DND-41 (cell line): ENCODE data around the gene NDUFA13.
A peak's percentile ranks its signal among the peaks of the same experiment; 100 is the strongest.

Experiments used
- ATAC-seq: fragments of 200-7000 bp; cut with Tn5 transposase; 3 replicates; pipeline ENCODE4 v1.9.1; 2021; ENCODE audit warnings: low read depth; ENCODE audit not compliant: insufficient read depth
- DNase-seq: peaks from one replicate; pipeline ENCODE4 v3.0.0-alpha.2; 2020
- H2AFZ ChIP-seq: 2 replicates; pipeline ENCODE4 v1.6.0; 2012; ENCODE audit warnings: low read depth, low read length
- H3K27ac ChIP-seq: 2 replicates; pipeline ENCODE4 v1.5.1; 2012; ENCODE audit warnings: low read length, inconsistent platforms
- H3K27me3 ChIP-seq: fragments of 200-600 bp; sonication (generic); 2 replicates; pipeline ENCODE4 v1.6.0; 2012; ENCODE audit warnings: low read length, mild to moderate bottlenecking, inconsistent platforms; ENCODE audit not compliant: insufficient read depth, poor library complexity
- H3K36me3 ChIP-seq: 2 replicates; pipeline ENCODE4 v1.5.1; 2012; ENCODE audit warnings: low read length, inconsistent platforms; ENCODE audit not compliant: insufficient read depth
- H3K4me1 ChIP-seq: 2 replicates; pipeline ENCODE4 v1.5.1; 2012; ENCODE audit warnings: mild to moderate bottlenecking, low read length; ENCODE audit not compliant: insufficient read depth
- H3K4me2 ChIP-seq: 2 replicates; pipeline ENCODE4 v1.6.0; 2012; ENCODE audit warnings: mild to moderate bottlenecking, moderate library complexity, low read length, inconsistent platforms; ENCODE audit not compliant: insufficient read depth
- H3K4me3 ChIP-seq, 2 experiments: fragments of 200-600 bp in 1 of 2; shearing (Covaris generic) in 1 of 2; 2 replicates each; pipeline ENCODE4 v1.5.1; 2012 to 2016; ENCODE audit warnings: inconsistent platforms in 2 of 2, low read length in 2 of 2, mild to moderate bottlenecking in 2 of 2, low read depth in 1 of 2, moderate library complexity in 1 of 2
- H3K79me2 ChIP-seq: 2 replicates; pipeline ENCODE4 v1.6.0; 2012; ENCODE audit warnings: low read length, inconsistent platforms; ENCODE audit not compliant: insufficient read depth
- H3K9ac ChIP-seq: 2 replicates; pipeline ENCODE4 v1.6.0; 2012; ENCODE audit warnings: low read depth, mild to moderate bottlenecking, inconsistent platforms, low read length, moderate library complexity
- H3K9me3 ChIP-seq: 2 replicates; pipeline ENCODE4 v1.5.1; 2012; ENCODE audit warnings: low read length, moderate library complexity, mild to moderate bottlenecking, inconsistent platforms; ENCODE audit not compliant: insufficient read depth, severe bottlenecking
- H4K20me1 ChIP-seq: 2 replicates; pipeline ENCODE4 v1.6.0; 2012; ENCODE audit warnings: low read length; ENCODE audit not compliant: insufficient read depth
- CTCF ChIP-seq: IDR thresholded peaks from 2 replicates; pipeline ENCODE4 v1.5.1; 2012; ENCODE audit warnings: borderline replicate concordance, low read length, moderate library complexity, mild to moderate bottlenecking; ENCODE audit not compliant: poor library complexity, severe bottlenecking; ENCODE audit errors: extremely low read depth
- EZH2 ChIP-seq: IDR thresholded peaks from 3 replicates; pipeline ENCODE4 v1.6.1; 2012; ENCODE audit warnings: borderline replicate concordance, low read depth, mild to moderate bottlenecking, moderate library complexity, low read length, inconsistent platforms; ENCODE audit not compliant: severe bottlenecking

NDUFA13 gene

GRCh38 chr19:19485161-19485997 lies 30.6 kb upstream of the NDUFA13 start:
- ATAC-seq (no peak), DNase-seq (no peak)
- Histone ChIP-seq H3K9ac (no peak overlapping the region), H3K4me2 (no peak overlapping the region), H3K4me3 (no peak overlapping the region), H4K20me1 (peaks cover 82% of the 10 kb centered on the region), H3K9me3 (no peaks in the 10 kb centered on the region), H2AFZ (no peak overlapping the region), H3K36me3 (peaks cover 67% of the 10 kb centered on the region), H3K79me2 (peaks cover 94% of the 10 kb centered on the region), H3K4me1 (peaks cover 27% of the 10 kb centered on the region), H3K27ac (peak overlapping the region; percentile 21; the same call in 1 of the 2 replicates), H3K27me3 (no peaks in the 10 kb centered on the region)
- no peak for TF ChIP-seq EZH2
- TF ChIP-seq CTCF: no peak

GRCh38 chr19:19485998-19486290 lies 30.1 kb upstream of the NDUFA13 start:
- no peaks in the 10 kb centered on the region for H3K9me3 ChIP-seq
- no peaks in the 10 kb centered on the region for H3K27me3 ChIP-seq
- TF ChIP-seq EZH2 (no peak), CTCF (no peak)
- peaks cover 94% of the 10 kb centered on the region for H3K79me2 ChIP-seq
- peaks cover 67% of the 10 kb centered on the region for H3K36me3 ChIP-seq
- H4K20me1 ChIP-seq: peaks cover 82% of the 10 kb centered on the region
- ATAC-seq (no peak), DNase-seq (no peak)
- H3K4me1 ChIP-seq: peaks cover 27% of the 10 kb centered on the region
- no peak overlapping the region for H2AFZ ChIP-seq
- H3K4me2 ChIP-seq: no peak overlapping the region
- H3K9ac ChIP-seq: no peak overlapping the region
- 0 out of 2 replicates have a peak overlapping the region, but pooled peaks have one; percentile 21 for H3K27ac ChIP-seq
- H3K4me3 ChIP-seq: no peak overlapping the region

GRCh38 chr19:19486343-19487076 lies 29.5 kb upstream of the NDUFA13 start:
- Histone ChIP-seq H3K9me3 (no peaks in the 10 kb centered on the region), H3K9ac (no peak overlapping the region), H3K4me1 (peaks cover 27% of the 10 kb centered on the region), H3K79me2 (peaks cover 94% of the 10 kb centered on the region), H3K27ac (no peak overlapping the region), H3K4me3 (no peak overlapping the region), H3K27me3 (no peaks in the 10 kb centered on the region), H3K4me2 (no peak overlapping the region), H4K20me1 (peaks cover 82% of the 10 kb centered on the region), H2AFZ (no peak overlapping the region), H3K36me3 (peaks cover 67% of the 10 kb centered on the region)
- ATAC-seq: no peak
- DNase-seq: no peak
- TF ChIP-seq EZH2: no peak
